CD4-positive, alpha-beta T cell treated with Interleukin-15 for 4 hours (primary cell): ENCODE results near the gene LRRC4C.
"Not testable (repeated sequence)": the region's sequence is repeated elsewhere in the genome, so short reads cannot be mapped to it uniquely, and the experiment has no call there.

ENCODE experiments used
- DNase-seq: peaks from one replicate; pipeline ENCODE4 v3.0.0-alpha.2; 2020; ENCODE audit warnings: low spot score

The LRRC4C gene

GRCh38 chr11:41019666-41020065 lies 439.8 kb downstream of the LRRC4C start:
- DNase-seq = not testable (repeated sequence)

- DNase-seq = no peak
These were observed 441.2 kb downstream of the LRRC4C start for GRCh38 chr11:41018224-41018623.

- DNase-seq = no peak
These were observed 448.9 kb downstream of the LRRC4C start for GRCh38 chr11:41010361-41011050.

- DNase-seq = no peak
These were observed 453.5 kb downstream of the LRRC4C start for GRCh38 chr11:41005986-41006385.

GRCh38 chr11:41003339-41004282 lies 455.8 kb downstream of the LRRC4C start:
- no peak for DNase-seq

- DNase-seq = no peak
These were observed 460.5 kb downstream of the LRRC4C start for GRCh38 chr11:40998920-40999319.

GRCh38 chr11:40987776-40988435 lies 471.5 kb downstream of the LRRC4C start:
- DNase-seq = no peak

- no peak for DNase-seq
These were observed 473.1 kb downstream of the LRRC4C start for GRCh38 chr11:40986320-40986719.

- DNase-seq = no peak
These were observed 484.4 kb downstream of the LRRC4C start for GRCh38 chr11:40975076-40975475.

GRCh38 chr11:40974186-40974795 lies 485.2 kb downstream of the LRRC4C start:
- DNase-seq = no peak

- no peak for DNase-seq
These were observed 500.7 kb downstream of the LRRC4C start for GRCh38 chr11:40958707-40959106.

- DNase-seq = no peak
These were observed 507.0 kb downstream of the LRRC4C start for GRCh38 chr11:40952479-40952878.

GRCh38 chr11:40938002-40938401 lies 521.5 kb downstream of the LRRC4C start:
- DNase-seq = no peak

GRCh38 chr11:40924915-40925314 lies 534.5 kb downstream of the LRRC4C start:
- no peak for DNase-seq

GRCh38 chr11:40921246-40921645 lies 538.2 kb downstream of the LRRC4C start:
- no peak for DNase-seq

GRCh38 chr11:40910774-40911173 lies 548.7 kb downstream of the LRRC4C start:
- DNase-seq = not testable (repeated sequence)

GRCh38 chr11:40894501-40894900 lies 565.0 kb downstream of the LRRC4C start:
- no peak for DNase-seq

- DNase-seq = no peak
These were observed 574.0 kb downstream of the LRRC4C start for GRCh38 chr11:40885250-40885954.

GRCh38 chr11:40882301-40882700 lies 577.2 kb downstream of the LRRC4C start:
- no peak for DNase-seq

- DNase-seq = no peak
These were observed 579.5 kb downstream of the LRRC4C start for GRCh38 chr11:40879911-40880310.

- no peak for DNase-seq
These were observed 581.5 kb downstream of the LRRC4C start for GRCh38 chr11:40877981-40878380.

- DNase-seq = no peak
These were observed 582.2 kb downstream of the LRRC4C start for GRCh38 chr11:40877256-40877655.
